Measurements from ENCODE around the gene PTK6.
A peak's percentile ranks its signal among the peaks of the same experiment; 100 is the strongest.
"Not testable (repeated sequence)": the region's sequence is repeated elsewhere in the genome, so short reads cannot be mapped to it uniquely, and the experiment has no call there.

PTK6 gene

GRCh38 chr20:63568986-63569949, 32.1 kb upstream of the PTK6 start:
- no peak for DNase-seq

- no peak for DNase-seq
Observed at GRCh38 chr20:63568170-63568981, 31.2 kb upstream of the PTK6 start.

- peak; percentile 47 for DNase-seq
Observed at GRCh38 chr20:63567386-63568169, 30.4 kb upstream of the PTK6 start.

DNA sequence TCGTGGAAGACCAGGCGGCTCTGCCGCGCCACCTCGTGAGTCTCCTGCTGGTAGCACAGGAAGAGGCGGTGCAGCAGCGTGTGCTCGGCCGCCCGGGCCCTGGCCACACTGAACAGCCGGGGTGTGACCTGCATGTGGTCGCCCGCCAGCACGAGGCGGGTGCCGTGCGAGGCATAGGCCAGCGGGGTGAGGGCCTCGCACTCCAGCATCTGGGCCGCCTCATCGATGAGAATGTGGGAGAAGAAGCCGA, 29.9 kb upstream of the PTK6 start:
- DNase-seq, result peak; percentile 23

DNA sequence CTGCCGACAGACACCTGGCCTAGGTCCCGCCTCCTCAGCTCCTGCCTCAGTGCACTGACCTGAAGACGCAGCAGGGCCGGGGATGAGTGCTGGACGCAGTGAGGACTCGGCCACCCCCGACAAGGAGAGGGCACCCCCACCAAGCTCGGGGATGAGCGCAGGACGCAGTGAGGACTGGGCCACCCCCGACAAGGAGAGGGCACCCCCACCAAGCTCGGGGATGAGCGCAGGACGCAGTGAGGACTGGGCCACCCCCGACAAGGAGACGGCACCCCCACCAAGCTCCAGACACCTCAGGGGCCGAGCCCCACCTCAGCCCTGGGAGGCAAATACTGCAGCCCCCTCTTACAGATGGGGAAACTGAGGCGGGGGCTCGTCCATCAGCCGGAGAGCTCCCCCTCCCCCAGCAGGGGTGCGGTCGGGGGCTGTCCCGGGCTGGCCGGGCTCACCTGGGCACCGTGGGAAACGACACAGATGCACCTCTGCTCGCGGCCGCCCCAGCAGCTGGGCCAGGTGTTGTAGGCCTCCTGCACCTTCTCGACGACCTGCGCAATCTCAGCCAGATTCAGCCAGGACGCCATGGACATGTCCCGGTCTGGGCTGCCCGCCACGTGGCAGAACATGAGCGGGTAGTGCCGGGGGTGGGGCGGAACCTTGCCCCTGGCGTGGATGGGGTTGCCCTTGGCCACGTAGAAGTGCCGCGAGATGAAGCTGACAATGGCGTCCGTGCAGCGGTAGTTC, 29.4 kb upstream of the PTK6 start:
- DNase-seq, result no peak

GRCh38 chr20:63565699-63566335, 28.6 kb upstream of the PTK6 start:
- DNase-seq, result no peak

GRCh38 chr20:63565021-63565698, 28.0 kb upstream of the PTK6 start:
- no peak for DNase-seq

DNA sequence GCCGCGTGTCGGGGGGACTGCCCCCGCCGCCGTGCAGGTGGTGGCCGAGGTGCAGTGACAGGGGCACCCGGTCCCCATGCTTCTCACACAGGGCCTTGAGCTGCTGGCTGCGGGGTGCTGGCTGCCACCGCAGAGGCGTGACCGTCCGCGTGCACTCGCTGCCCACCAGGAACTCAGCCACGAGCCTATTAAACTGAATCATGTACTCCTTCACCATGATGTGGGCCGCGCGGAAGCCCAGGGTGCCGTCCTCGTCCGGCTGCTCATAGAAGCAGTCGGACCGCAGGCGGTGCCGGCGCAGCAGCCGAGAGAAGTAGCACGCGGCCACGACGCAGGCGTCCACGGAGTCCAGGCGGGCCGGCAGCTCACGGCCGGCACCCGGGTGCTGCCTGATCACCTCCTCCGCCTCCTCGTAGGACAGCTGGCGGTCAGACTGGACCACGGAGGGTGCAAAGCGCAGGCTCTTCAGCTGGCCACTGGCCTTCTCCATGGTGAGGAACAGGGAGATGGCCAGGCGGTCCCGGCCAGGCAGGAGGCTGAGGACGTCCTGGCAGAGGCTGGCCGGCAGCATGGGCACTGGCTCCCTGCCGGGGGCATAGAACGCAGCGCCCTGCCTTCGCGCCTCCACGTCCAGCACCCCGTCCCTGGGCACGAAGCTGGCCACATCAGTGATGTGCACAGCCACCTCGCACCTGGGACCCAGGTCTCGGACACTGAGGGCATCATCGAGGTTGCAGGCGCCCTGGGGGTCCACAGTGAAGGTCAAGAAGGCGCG, 27.0 kb upstream of the PTK6 start:
- DNase-seq, result no peak

- no peak for DNase-seq
Observed at GRCh38 chr20:63563225-63563935, 26.2 kb upstream of the PTK6 start.

- no peak for DNase-seq
Observed at GRCh38 chr20:63562461-63563224, 25.5 kb upstream of the PTK6 start.

DNA sequence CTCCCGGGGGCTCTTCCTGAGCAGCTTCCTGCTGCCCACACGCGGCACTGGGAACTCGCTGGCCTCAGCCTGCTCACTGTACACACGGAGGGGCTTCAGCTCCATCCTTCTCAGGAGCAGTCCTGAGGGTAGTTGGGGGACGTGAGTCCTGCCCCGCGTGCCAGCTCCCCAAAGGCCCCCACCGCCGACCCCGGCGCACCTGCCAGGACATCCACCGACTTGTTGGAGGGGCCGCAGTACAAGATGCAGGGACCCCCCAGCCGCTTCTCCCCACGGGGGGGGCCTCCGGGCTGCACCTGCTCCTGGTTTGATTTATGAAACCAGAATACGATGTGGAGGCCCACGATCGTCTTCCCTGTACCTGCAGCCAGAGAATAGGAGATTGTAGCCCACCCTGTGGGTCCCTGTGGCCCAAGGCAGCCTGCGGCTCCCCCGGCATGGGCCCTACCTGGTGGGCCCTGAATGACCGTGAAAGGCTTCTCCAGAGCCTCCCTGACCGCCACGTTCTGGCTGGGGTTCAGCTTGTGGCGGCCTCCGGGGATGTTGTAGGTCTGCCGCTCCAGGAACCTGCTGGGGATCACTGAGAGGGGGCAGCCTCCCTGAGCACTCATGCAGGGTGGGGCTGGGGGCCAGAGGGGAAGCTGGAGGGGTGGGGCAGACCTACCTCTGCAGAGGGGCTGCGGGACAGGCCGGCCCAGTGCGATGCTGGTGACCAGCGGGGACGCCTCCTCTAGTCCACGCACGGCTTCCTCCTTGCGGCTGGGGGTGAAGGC, 24.6 kb upstream of the PTK6 start:
- no peak for DNase-seq

GRCh38 chr20:63560856-63561609, 23.9 kb upstream of the PTK6 start:
- DNase-seq, result no peak

GRCh38 chr20:63560333-63560805, 23.2 kb upstream of the PTK6 start:
- DNase-seq, result no peak

DNA sequence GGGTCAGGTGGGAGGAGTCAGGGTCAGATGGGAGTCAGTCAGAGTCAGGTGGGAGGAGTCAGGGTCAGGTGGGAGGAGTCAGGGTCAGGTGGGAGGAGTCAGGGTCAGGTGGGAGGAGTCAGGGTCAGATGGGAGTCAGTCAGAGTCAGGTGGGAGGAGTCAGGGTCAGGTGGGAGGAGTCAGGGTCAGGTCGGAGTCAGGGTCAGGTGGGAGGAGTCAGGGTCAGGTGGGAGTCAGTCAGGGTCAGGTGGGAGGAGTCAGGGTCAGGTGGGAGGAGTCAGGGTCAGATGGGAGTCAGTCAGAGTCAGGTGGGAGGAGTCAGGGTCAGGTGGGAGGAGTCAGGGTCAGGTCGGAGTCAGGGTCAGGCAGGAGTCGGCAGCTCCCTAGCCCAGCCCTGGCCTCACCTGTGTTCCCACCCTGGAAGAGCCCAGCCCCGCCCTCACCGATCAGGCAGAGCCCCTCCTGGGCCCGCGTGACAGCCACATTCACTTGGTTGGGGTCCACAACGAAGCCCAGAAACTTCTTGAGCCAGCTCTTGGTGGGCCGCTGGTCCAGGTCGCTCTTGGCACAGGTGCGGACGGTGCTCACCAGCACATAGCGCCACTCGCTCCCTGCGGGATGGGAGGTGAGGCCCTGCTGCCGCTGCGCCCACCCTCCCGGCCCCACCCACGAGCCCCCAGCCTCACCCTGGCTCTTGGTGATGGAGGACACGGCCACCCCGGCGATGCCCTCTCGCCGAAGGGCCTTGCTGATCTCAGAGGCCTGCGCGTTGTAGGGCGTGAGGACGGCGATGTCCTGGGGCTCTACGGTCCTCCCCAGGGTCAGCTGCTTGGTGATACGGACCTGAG, 22.5 kb upstream of the PTK6 start:
- not testable (repeated sequence) for DNase-seq

DNA sequence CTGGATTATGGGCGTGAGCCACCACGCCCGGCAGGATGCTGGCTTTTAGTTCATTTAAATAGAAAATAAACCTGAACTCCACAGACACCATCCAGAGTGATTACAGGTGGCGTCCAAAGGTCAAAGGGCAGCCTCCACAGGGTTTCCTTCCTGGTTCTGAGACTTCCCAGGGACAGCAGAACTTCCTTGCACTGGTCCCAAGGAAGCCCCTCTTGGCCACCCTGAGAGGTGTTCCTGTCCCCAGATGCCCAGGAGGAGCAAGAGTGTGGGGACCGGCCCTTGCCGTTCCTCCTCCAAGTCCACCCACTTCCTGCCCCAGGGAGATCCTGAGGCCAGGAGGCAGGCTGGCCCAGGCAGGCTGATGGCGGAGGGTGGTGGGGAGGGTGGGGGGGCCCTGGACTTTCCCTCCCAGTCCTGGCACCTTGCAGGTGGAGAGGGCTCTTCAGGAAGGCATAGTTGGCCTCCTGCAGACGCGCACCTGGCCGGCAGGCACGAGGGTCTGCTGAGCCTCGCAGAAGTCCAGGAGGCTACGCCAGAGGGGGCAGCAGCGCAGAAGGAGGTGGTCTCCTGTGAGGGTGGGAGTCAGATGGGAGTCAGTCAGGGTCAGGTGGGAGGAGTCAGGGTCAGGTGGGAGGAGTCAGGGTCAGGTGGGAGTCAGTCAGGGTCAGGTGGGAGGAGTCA, 21.8 kb upstream of the PTK6 start:
- DNase-seq, result no peak

DNA sequence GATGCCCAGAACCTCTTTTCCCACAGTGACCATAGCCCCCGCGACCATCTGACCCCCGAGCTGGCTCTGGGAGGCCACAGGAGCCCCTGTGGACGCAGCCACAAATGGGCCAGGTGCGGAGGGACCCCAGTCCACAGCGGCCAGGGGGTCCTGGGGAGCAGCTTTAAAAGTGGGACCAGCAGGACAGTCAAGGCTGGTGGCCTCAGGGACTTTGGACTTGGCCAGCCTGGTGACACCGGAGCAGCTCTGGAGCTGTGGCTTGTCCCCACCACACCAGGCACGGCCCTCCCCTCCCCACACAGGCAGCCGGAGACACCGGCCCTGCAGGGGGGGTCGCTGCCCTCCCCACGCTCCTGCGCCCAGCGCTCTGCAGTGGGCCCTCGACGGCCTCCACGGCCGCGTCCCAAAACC, 20.3 kb upstream of the PTK6 start:
- no peak for DNase-seq
